Loucy (cell line): ENCODE results near the gene TIPIN.
"Not testable (repeated sequence)": the region's sequence is repeated elsewhere in the genome, so short reads cannot be mapped to it uniquely, and the experiment has no call there.

Source experiments
- H2AFZ ChIP-seq: fragments of 200-600 bp; sonication (generic); 2 replicates; pipeline ENCODE4 v1.6.0; 2016; ENCODE audit warnings: antibody characterized with exemption, mild to moderate bottlenecking, low read length, moderate library complexity
- H3F3A ChIP-seq: fragments of 200-600 bp; 2 replicates; pipeline ENCODE4 v1.6.0; 2016; ENCODE audit warnings: antibody characterized with exemption, low read depth, mild to moderate bottlenecking
- H3K27me3 ChIP-seq: fragments of 200-600 bp; sonication (generic); 2 replicates; pipeline ENCODE4 v1.6.1; 2014; ENCODE audit warnings: low read length, mild to moderate bottlenecking; ENCODE audit not compliant: insufficient read depth, poor library complexity, severe bottlenecking
- H3K36me3 ChIP-seq: fragments of 200-600 bp; sonication (generic); 2 replicates; pipeline ENCODE4 v1.6.1; 2016; ENCODE audit warnings: low read length; ENCODE audit not compliant: insufficient read depth
- H3K4me1 ChIP-seq: fragments of 200-600 bp; sonication (generic); 2 replicates; pipeline ENCODE4 v1.5.1; 2014; ENCODE audit warnings: low read length, mild to moderate bottlenecking; ENCODE audit not compliant: insufficient read depth, poor library complexity, severe bottlenecking
- H3K4me2 ChIP-seq: fragments of 200-600 bp; sonication (generic); 2 replicates; pipeline ENCODE4 v1.6.0; 2014; ENCODE audit warnings: antibody characterized with exemption, low read length, low read depth, mild to moderate bottlenecking; ENCODE audit not compliant: poor library complexity, severe bottlenecking
- H3K4me3 ChIP-seq: fragments of 200-600 bp; sonication (generic); 2 replicates; pipeline ENCODE4 v1.5.1; 2014; ENCODE audit warnings: low read length, mild to moderate bottlenecking, mixed read lengths; ENCODE audit not compliant: poor library complexity, severe bottlenecking
- H3K79me2 ChIP-seq: fragments of 200-600 bp; sonication (generic); 2 replicates; pipeline ENCODE4 v1.6.1; 2014; ENCODE audit warnings: low read length; ENCODE audit not compliant: insufficient read depth
- H3K9ac ChIP-seq: fragments of 200-600 bp; sonication (generic); 2 replicates; pipeline ENCODE4 v1.6.0; 2014; ENCODE audit warnings: mild to moderate bottlenecking, low read depth, low read length, moderate library complexity; ENCODE audit not compliant: poor library complexity, severe bottlenecking
- H3K9me2 ChIP-seq: fragments of 200-600 bp; sonication (generic); replicated peaks from 2 replicates; pipeline ENCODE4 v1.6.1; 2016; ENCODE audit warnings: low read depth, low read length, mixed read lengths
- H3K9me3 ChIP-seq: fragments of 200-600 bp; sonication (generic); 2 replicates; pipeline ENCODE4 v1.6.1; 2014; ENCODE audit warnings: mild to moderate bottlenecking, antibody characterized with exemption, low read length, low read depth; ENCODE audit not compliant: insufficient read depth
- H4K20me1 ChIP-seq: fragments of 200-600 bp; sonication (generic); 2 replicates; pipeline ENCODE4 v1.6.0; 2014; ENCODE audit warnings: antibody characterized with exemption, low read length, mild to moderate bottlenecking; ENCODE audit not compliant: insufficient read depth, poor library complexity, severe bottlenecking
- CTCF ChIP-seq: fragments of 200-600 bp; sonication (generic); conservative IDR thresholded peaks from 2 replicates; pipeline ENCODE4 v1.5.1; 2014; ENCODE audit warnings: mild to moderate bottlenecking, antibody characterized with exemption, low read length
- EZH2phosphoT487 ChIP-seq: fragments of 200-600 bp; IDR thresholded peaks from 2 replicates; pipeline ENCODE4 v1.6.1; 2018; ENCODE audit warnings: antibody characterized with exemption, mild to moderate bottlenecking, moderate library complexity, borderline replicate concordance

TIPIN gene

GRCh38 chr15:66309828-66310227 lies 46.7 kb downstream of the TIPIN start:
- H3K9me2 ChIP-seq, result no peaks in the 10 kb centered on the region
- H4K20me1 ChIP-seq, result no peaks in the 10 kb centered on the region
- H3K9me3 ChIP-seq, result no peaks in the 10 kb centered on the region
- H3K79me2 ChIP-seq, result no peaks in the 10 kb centered on the region
- no peak overlapping the region for H3K9ac ChIP-seq
- H3F3A ChIP-seq, result no peaks in the 10 kb centered on the region
- H3K4me1 ChIP-seq, result no peaks in the 10 kb centered on the region
- no peaks in the 10 kb centered on the region for H3K27me3 ChIP-seq
- no peak overlapping the region for H3K4me3 ChIP-seq
- no peak overlapping the region for H2AFZ ChIP-seq
- TF ChIP-seq CTCF (no peak), EZH2phosphoT487 (no peak)
- H3K4me2 ChIP-seq, result no peak overlapping the region
- peaks cover 55% of the 10 kb centered on the region; the same call in 1 of the 2 replicates for H3K36me3 ChIP-seq

- H3K4me2 ChIP-seq, result no peak overlapping the region
- H2AFZ ChIP-seq, result no peak overlapping the region
- H3K36me3 ChIP-seq, result peaks cover 44% of the 10 kb centered on the region; the same call in 1 of the 2 replicates
- no peaks in the 10 kb centered on the region for H3K79me2 ChIP-seq
- no peak overlapping the region for H3K9ac ChIP-seq
- H3K9me2 ChIP-seq, result no peaks in the 10 kb centered on the region
- no peaks in the 10 kb centered on the region for H3F3A ChIP-seq
- H3K9me3 ChIP-seq, result no peaks in the 10 kb centered on the region
- no peak for TF ChIP-seq CTCF
- TF ChIP-seq EZH2phosphoT487, result no peak
- H3K4me3 ChIP-seq, result no peak overlapping the region
- no peaks in the 10 kb centered on the region for H3K4me1 ChIP-seq
- no peaks in the 10 kb centered on the region for H4K20me1 ChIP-seq
- no peaks in the 10 kb centered on the region for H3K27me3 ChIP-seq
Observed at GRCh38 chr15:66308531-66308930, 48.0 kb downstream of the TIPIN start.

GRCh38 chr15:66306381-66306780 lies 50.1 kb downstream of the TIPIN start:
- H3F3A ChIP-seq, result no peaks in the 10 kb centered on the region
- H4K20me1 ChIP-seq, result no peaks in the 10 kb centered on the region
- no peaks in the 10 kb centered on the region for H3K9me2 ChIP-seq
- no peak overlapping the region for H3K9ac ChIP-seq
- H3K27me3 ChIP-seq, result no peaks in the 10 kb centered on the region
- TF ChIP-seq EZH2phosphoT487 (no peak), CTCF (no peak)
- H3K36me3 ChIP-seq, result peaks cover 31% of the 10 kb centered on the region; the same call in 1 of the 2 replicates
- no peaks in the 10 kb centered on the region for H3K4me1 ChIP-seq
- 0 out of 2 replicates have a peak, but pooled peaks cover 2% of the 10 kb centered on the region for H3K79me2 ChIP-seq
- no peaks in the 10 kb centered on the region for H3K9me3 ChIP-seq
- no peak overlapping the region for H3K4me3 ChIP-seq
- H3K4me2 ChIP-seq, result no peak overlapping the region
- H2AFZ ChIP-seq, result no peak overlapping the region

- not testable (repeated sequence) for H3K9ac ChIP-seq
Observed at GRCh38 chr15:66304425-66304824, 52.1 kb downstream of the TIPIN start.

More at GRCh38 chr15:66304425-66304824, 52.1 kb downstream of the TIPIN start:
- H3F3A ChIP-seq, H3K79me2 ChIP-seq, H3K9me2 ChIP-seq, H3K4me1 ChIP-seq, H3K4me3 ChIP-seq, H4K20me1 ChIP-seq, H3K4me2 ChIP-seq, H2AFZ ChIP-seq, H3K27me3 ChIP-seq, H3K9me3 ChIP-seq: not testable (repeated sequence)
- peaks cover 18% of the 10 kb centered on the region; the same call in 1 of the 2 replicates for H3K36me3 ChIP-seq
